ENCODE data around the gene PKHD1.

DNA sequence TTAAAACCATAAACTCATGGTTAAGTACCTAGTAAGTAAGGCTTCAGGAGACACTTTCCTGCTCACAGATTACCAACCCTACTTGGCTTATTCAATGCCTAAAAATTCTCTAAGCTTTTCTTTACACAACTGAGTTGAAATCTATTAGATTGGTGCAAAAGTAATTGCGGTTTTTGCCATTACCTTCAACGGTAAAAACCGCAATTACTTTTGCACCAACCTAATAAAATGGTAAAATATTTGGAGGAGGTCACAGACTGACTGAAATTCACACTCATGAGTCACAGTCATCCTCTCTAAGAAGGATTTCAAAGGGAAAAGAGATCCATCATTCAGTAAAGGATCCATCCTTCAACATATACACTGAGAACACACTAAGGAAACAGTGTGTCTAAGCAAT lies 25.9 kb downstream of the PKHD1 start:
- TF ChIP-seq CTCF (IDR thresholded peaks at IDR 0.05) (no peak), EZH2 (IDR thresholded peaks at IDR 0.05; ENCODE audit: borderline replicate concordance, insufficient read depth, low read depth, low read length, poor library complexity, severe bottlenecking) (no peak)

Measured in B cell (primary cell).